ENCODE data around the gene SHROOM4. TPM values are rescaled to one million over a fixed set of nuclear protein-coding genes. Genes with fewer than 3 reads are reported as not detected.

Gene SHROOM4
- total RNA-seq, 1 donor from 2014 or later: 5.5 TPM

GRCh38 chrX:50691820-50692219, 122.2 kb downstream of the SHROOM4 start:
- H3K27ac Mint-ChIP-seq (ENCODE audit: unreplicated experiment): no peak overlapping the region
- H3K36me3 Mint-ChIP-seq (ENCODE audit: low read depth): no peaks in the 10 kb centered on the region
- peak; percentile 86 for TF ChIP-seq CTCF (IDR thresholded peaks at IDR 0.05)
- H3K4me1 Mint-ChIP-seq (ENCODE audit: low read depth): peaks cover under 1% of the 10 kb centered on the region
- no peak for DNase-seq (ENCODE audit: low spot score)
- no peak overlapping the region for H3K4me3 Mint-ChIP-seq (ENCODE audit: unreplicated experiment)
- H3K27me3 Mint-ChIP-seq (ENCODE audit: low read depth): no peaks in the 10 kb centered on the region
- H3K9me3 Mint-ChIP-seq (ENCODE audit: low read depth): no peaks in the 10 kb centered on the region

- Mint-ChIP-seq H3K36me3 (ENCODE audit: low read depth) (no peaks in the 10 kb centered on the region), H3K4me1 (ENCODE audit: low read depth) (no peaks in the 10 kb centered on the region), H3K9me3 (ENCODE audit: low read depth) (no peaks in the 10 kb centered on the region), H3K27me3 (ENCODE audit: low read depth) (no peaks in the 10 kb centered on the region), H3K4me3 (ENCODE audit: unreplicated experiment) (no peak overlapping the region), H3K27ac (ENCODE audit: unreplicated experiment) (no peak overlapping the region)
- DNase-seq (ENCODE audit: low spot score): no peak
- TF ChIP-seq CTCF (IDR thresholded peaks at IDR 0.05): no peak
Measured at GRCh38 chrX:50684871-50685270, 129.1 kb downstream of the SHROOM4 start.

DNA sequence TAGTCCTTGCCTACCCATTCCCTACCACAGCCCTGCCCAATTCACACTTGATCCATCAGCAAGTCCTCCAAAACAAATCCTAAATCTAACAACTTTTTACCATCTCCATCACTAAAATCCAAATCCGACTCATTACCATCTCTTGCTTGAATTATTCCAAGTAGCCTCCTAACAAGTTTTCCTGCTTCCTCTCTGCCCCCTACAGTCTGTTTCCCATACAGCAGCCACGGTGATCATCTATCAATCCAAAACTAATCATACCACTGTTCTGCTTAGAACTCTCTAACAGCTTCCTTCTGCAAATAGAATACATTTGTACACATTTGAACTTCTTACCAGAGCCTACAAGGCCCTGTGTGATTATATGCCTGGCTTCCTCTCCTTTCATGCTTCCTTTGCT, 133.0 kb downstream of the SHROOM4 start:
- H3K27ac Mint-ChIP-seq (ENCODE audit: unreplicated experiment): no peak overlapping the region
- no peak overlapping the region for H3K4me3 Mint-ChIP-seq (ENCODE audit: unreplicated experiment)
- H3K36me3 Mint-ChIP-seq (ENCODE audit: low read depth): no peaks in the 10 kb centered on the region
- no peak for DNase-seq (ENCODE audit: low spot score)
- no peaks in the 10 kb centered on the region for H3K4me1 Mint-ChIP-seq (ENCODE audit: low read depth)
- H3K27me3 Mint-ChIP-seq (ENCODE audit: low read depth): no peaks in the 10 kb centered on the region
- peak; percentile 39 for TF ChIP-seq CTCF (IDR thresholded peaks at IDR 0.05)
- H3K9me3 Mint-ChIP-seq (ENCODE audit: low read depth): no peaks in the 10 kb centered on the region

- no peak overlapping the region for H3K4me3 Mint-ChIP-seq (ENCODE audit: unreplicated experiment)
- no peak for TF ChIP-seq CTCF (IDR thresholded peaks at IDR 0.05)
Measured at GRCh38 chrX:50677789-50678188, 136.2 kb downstream of the SHROOM4 start.

GRCh38 chrX:50671661-50672060, 142.3 kb downstream of the SHROOM4 start:
- H3K9me3 Mint-ChIP-seq (ENCODE audit: low read depth): no peaks in the 10 kb centered on the region
- H3K36me3 Mint-ChIP-seq (ENCODE audit: low read depth): no peaks in the 10 kb centered on the region
- H3K4me1 Mint-ChIP-seq (ENCODE audit: low read depth): peaks cover 16% of the 10 kb centered on the region
- DNase-seq (ENCODE audit: low spot score): no peak
- H3K27me3 Mint-ChIP-seq (ENCODE audit: low read depth): no peaks in the 10 kb centered on the region
- TF ChIP-seq CTCF (IDR thresholded peaks at IDR 0.05): no peak
- no peak overlapping the region for H3K4me3 Mint-ChIP-seq (ENCODE audit: unreplicated experiment)
- no peak overlapping the region for H3K27ac Mint-ChIP-seq (ENCODE audit: unreplicated experiment)

More at GRCh38 chrX:50677789-50678188, 136.2 kb downstream of the SHROOM4 start:
- Mint-ChIP-seq H3K4me1 (ENCODE audit: low read depth) (peaks cover 2% of the 10 kb centered on the region), H3K27me3 (ENCODE audit: low read depth) (no peaks in the 10 kb centered on the region), H3K9me3 (ENCODE audit: low read depth) (no peaks in the 10 kb centered on the region), H3K27ac (ENCODE audit: unreplicated experiment) (no peak overlapping the region), H3K36me3 (ENCODE audit: low read depth) (no peaks in the 10 kb centered on the region)
- no peak for DNase-seq (ENCODE audit: low spot score)

Data from chondrocyte (in vitro differentiated cells).